DMS114 treated with DMSO at 0.1 percent for 48 hours (cell line): ENCODE results near the gene PGGHG.
"Not testable (repeated sequence)": the region's sequence is repeated elsewhere in the genome, so short reads cannot be mapped to it uniquely, and the experiment has no call there.

Source experiments
- DNase-seq: peaks from one replicate; lab custom pipeline; 2025; ENCODE audit not compliant: unreplicated experiment; lab: John Stamatoyannopoulos, UW

PGGHG gene

DNA sequence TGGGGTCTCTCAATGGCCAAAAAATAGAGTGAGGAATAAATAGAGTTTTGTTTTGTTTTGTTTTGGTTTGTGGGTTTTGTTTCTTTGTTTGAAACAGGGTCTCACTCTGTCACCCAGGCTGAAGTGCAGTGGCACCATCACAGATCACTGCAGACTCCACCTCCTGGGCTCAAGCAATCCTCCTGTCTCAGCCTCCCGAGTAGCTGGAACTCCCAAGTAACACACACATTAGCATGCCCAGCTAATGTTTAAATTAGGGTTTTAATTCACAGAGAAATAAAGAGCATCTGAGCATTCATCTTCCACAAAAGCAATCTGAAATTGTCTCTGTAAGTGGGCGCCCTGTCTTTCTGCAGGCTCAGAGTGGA is 40.9 kb downstream of the PGGHG start:
- DNase-seq: no peak

DNA sequence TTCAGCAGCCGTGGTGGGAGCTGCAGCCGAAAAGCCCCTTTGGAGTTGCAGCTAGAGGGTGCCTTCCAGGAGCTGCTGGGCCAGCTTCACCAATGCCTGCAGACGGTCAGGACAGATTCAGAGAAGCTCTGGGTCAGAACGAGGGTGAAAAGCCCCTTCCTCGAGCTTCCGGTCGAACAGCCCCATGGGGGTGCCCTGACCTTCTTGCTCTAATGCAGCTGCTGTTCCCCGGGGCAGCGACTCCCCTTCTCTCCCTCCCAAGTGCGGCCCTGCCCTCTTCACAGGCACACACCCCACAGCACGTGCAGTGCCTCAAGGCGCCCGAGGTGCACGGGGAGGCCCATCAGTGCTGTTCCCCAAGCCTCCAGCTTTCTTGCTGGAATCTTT is 41.4 kb downstream of the PGGHG start:
- no peak for DNase-seq

DNA sequence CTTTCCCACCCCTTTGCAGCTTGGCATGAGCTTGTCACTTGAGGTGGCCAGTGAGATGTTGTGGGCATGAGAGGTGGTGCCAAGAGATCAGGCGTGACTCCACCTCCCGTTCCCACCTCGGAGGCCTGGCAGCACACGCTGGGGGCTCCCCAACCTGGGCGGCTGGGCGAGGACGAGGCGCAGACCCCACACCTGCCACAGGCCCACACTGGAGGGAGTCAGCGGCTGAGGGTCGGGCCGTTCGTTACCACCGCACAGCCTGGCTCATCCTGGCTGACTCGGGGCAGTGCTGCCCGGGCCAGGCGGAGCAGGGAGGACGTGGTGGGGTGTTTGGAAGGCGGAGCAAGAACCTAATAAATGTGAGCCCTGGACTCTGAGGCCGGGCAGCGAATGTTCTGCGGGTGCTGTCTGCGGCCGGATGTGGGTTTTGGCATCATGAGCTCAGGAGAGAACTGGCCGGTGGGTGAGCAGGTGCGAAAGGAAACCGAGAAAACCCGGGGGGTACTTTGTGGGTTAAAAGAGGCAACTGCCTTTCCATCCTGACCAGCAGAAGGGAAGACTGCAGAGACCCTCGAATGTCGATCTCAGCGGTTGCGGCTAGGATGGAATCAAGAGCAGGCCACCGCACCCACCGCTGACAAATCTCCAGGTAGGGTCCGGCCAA is 41.9 kb downstream of the PGGHG start:
- DNase-seq: no peak

DNA sequence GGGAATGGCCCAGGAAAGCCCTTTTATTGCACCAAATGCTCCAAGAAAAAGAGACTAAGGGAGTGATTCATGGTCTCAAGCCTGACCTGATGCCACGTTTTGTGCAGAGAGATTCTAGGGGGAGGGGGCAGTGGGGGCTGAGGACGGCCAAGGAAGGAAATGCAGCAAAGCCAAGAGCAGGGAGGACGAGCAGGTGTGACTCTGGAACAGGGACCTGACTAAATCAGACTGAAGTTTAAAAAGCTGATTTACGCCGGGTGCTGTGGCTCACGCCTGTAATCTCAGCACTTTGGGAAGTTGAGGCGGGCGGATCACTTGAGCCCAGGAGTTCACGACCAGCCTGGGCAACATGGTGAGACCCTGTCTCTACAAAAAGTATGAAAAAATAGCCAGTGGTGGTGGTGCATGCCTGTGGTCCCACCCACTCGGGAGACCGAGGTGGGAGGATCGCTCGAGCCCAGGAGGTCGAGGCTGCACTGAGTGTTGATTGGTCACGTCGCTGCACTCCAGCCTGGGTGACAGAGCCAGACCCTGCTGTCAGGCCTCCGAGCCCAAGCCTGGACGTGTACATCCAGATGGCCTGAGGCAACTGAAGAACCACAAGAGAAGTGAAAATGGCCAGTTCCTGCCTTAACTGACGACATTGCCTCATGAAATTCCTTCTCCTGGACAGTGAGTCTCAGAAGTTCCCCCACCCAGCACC is 42.6 kb downstream of the PGGHG start:
- no peak for DNase-seq

DNA sequence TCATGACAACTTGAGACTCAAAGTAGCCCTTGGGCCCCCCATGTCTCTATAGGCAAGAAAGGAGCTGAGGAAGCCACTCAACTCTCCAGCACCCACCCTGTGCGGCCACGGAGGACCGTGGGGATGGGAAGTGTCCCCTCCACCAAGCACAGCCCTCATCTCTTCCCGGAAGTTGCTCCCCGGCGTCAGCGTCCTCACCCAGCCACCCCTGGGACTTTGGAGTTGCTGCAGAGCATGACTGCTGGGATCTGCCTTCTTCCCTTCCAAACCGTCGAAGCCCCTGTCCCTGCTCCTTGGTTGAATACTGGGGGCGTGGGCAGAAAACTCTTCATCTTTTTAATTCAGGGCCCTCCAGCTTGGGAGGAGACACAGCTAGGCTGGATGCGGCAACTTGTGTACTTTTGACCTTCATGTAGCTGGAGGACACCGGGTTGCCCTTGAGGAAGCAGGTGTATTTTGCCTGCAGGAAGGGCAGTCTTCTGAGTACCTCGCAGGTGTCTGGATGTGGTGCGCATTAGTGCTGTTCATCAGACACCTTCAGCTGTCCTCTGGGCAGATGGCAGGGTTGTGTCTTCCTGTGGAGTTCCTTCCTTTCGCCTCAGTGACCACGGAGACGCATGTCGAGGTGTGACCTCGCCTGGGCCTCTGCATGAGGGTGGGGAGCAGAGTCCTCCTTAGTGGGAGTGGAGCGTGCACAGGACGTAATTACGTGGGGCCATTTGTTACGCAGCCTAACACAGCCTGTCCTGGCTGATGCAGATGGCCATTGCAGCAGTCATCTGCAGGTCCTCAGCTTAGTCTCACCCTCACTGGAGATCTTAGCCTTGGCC is 43.9 kb downstream of the PGGHG start:
- DNase-seq: no peak

DNA sequence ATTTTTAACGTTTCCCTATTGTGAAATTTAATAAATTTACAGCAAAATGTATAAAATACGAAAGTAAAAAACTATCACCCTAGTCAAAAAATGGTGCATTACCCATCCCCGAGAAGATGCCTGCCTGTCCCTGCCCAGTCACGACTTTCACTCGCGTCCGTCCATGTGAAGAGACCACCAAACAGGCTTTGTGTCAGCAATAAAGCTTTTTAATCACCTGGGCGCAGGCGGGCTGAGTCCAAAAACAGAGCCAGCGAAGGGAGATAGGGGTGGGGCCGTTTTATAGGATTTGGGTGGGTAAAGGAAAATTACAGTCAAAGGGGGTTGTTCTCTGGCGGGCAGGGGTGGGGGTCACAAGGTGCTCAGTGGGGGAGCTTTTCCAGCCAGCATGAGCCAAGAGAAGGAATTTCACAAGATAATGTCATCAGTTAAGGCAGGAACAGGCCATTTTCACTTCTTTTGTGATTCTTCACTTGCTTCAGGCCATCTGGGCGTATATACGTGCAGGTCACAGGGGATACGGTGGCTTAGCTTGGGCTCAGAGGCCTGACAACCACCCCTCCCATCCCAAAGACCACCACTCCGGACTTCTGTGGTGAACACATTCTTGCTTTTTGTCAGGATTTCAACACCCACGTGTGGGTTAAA is 44.8 kb downstream of the PGGHG start:
- not testable (repeated sequence) for DNase-seq

DNA sequence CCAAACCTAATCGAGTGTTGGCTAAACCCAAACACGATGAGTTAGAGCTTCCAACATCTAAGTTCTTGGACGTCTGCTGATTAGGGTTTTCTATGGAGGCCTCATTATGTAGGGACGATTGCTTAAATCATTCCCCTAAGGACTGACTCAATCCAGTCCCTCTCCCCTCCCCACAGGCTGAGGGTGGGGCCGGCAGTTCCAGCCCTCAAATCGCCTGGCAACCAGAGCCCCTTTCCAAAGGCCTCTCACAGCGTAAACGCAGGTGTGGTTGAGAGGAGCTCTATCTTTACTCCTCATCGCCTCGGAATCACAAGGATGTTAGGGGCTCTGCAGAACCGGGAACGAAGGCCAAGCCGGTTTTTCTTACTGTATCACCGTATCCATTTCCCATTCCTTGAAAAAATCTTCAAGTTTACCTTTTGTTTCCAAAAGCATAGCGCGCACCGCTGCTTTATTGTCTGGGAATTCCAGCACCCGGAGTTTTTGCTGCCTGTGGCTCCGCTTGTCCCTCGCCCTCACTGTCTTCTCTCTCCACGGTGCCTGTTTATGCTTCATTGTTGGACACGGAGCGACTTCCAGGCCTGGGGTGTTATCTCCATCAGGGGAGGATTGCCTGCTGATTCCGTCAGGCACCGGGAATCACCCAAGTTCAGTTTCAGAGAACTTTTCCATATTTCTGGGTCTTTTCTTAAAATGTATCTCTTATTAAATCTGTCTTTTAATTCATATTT is 45.5 kb downstream of the PGGHG start:
- no peak for DNase-seq

DNA sequence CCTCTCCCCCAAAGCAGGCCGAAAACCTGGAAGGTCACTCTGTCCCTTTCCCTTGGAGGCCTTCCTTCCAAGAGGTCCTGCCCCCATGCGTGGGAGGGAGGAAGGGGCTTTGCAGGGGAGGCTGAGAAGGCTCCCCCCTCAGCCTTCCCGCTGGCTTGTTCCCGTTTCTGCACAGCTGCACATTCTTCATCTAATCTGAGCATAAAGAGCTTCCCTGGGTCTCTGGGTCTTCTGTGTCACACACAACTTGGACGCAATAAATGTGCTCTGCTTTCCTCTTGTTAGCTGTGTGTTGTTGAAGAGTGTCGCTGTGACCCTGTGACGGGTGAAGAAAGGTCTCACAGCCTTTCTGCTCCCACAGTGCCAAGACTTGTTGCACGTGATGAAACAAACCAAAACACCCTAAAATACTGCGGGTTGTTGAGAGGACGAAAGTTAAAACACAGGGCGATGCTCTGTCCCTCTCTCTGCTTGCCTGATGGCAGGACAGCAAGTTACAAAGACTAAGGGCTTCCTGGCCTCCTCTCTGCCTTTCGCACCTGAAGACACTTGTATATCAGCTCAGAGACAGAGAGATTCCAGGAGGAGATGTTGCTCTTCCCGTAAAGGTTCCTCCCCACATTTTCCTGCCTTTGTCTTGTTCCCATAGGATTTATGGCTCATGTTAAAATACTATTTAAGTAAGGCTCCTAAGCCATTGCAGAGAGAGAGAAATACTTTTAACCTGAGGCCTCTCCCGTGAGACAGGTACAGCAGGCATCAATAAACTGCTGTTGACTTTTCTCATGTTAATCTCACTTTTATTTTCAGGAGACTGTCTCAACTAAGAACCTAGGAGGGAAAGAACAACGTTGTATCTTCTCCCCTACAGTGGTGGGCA is 47.1 kb downstream of the PGGHG start:
- DNase-seq: no peak

DNA sequence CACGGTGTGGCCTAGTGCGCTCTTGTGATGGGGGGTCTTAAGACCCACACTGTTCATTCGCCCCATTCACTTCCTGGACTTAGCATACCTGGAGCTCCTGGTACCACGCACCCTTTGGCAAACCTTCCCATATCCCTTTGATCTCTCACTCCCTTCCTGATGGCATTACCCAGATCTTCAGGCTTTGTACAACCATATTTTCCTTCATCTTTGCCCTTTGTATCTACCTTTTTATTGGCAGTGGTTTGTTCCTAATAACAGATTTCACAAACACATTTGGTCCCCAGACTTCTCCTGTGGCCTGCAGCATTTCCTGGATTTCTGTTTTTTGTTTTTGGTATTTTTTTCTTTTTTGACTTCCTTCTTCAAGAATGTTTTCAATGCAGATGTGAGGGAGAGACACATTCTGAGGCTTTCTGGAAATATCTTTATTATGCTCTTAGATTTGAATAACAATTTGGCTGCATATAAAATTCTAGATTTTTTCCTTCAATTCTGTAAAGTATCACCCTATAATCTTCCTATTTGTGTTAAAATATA is 47.8 kb downstream of the PGGHG start:
- DNase-seq: no peak

DNA sequence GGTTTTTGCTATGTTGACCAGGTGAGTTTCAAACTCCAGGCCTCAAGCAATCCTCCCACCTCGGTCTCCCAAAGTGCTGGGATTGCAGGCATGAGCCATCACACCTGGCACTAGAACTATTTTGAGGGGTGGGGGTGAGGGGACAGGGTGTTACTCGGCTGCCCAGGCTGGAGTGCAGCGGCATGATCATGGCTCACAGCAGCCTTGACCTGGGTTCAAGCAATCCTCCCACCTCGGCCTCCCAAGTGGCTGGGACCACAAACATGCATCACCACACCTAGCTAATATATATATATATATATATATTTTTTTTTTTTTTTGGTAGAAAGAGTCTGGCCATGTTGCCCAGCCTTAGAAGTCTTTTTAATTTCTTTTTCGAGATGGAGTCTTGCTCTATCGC is 48.8 kb downstream of the PGGHG start:
- DNase-seq: no peak

DNA sequence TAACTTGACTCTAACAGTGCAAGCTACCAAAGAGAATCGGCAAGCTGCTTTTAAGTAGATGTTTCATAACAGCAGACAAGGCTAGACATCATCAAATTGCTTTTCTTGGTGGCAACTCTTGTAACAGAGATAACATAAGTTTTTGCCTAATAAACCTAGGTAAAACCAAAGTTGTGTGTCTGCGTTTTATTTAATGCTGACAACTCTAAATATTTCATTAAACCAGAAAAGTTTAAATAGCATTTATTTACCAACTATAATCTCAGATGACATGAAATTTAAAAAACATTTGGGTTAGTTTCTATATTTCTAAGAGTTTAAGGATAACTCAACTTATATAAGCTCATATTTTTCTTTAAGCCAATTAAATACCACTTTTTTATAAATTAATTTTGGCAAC is 51.0 kb downstream of the PGGHG start:
- no peak for DNase-seq

DNA sequence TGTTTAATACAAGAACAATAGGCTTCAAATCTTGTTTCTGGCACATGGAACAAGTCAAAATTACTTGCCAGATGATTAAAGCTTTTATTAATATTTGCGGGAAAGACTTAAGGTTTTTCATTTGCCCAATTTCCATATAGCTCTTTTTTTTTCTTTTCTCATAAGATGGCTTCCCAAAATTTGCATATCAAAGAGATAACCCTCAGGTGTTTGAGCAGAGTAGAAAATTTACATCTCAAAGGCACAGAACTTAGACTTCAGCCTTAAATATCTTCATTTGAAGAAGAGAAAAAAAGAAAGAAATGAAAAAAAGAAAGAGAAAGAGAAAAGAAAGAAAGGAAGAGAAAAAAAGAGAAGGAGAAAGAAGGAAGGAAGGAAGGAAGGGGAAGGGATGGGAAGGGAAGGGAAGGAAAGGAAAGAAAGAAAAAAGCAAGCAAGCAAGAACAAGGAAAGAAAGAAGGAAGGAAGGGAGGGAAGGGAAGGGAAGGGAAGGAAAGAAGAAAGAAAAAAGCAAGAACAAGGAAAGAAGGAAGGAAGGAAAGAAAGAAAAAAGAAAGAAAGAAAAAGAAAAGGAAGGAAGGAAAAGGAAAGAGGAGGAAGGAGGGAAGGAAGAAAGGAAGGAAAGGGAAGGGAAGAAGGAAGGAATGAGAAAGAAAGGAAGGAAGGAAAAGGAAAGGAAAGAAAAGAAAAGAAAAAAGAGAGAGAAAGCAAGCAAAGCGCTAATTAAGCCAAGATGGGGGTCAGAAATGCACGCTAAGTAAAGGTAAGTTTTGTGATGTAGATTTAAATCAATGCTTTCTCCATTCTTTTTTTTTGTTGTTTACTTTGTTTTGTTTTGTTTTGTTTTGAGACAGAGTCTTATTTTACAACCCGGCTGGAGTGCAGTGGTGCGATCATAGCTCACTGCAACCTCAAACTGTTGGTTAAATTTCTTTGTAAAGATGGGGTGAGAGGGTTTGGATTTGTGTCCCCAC is 51.9 kb downstream of the PGGHG start:
- DNase-seq: no peak

DNA sequence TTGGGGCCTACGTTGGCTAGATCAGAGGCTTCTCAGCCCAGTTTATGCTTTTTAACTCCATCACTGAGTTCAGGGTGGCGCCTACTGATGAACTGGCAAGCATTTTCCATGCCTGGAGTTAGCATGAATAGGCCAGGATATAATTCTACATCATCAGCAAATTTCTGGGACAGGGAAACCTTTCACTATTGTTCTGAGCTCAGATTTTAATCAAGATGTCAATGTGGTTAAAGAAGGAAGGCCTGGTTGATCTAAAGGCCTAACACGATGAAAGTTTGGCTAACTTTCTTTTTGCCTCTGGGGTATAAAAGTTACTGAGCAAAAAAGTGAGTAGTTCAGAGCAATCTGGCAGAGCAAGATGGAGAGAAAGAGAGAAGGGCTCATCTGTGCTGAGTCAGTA is 53.4 kb downstream of the PGGHG start:
- DNase-seq: no peak

DNA sequence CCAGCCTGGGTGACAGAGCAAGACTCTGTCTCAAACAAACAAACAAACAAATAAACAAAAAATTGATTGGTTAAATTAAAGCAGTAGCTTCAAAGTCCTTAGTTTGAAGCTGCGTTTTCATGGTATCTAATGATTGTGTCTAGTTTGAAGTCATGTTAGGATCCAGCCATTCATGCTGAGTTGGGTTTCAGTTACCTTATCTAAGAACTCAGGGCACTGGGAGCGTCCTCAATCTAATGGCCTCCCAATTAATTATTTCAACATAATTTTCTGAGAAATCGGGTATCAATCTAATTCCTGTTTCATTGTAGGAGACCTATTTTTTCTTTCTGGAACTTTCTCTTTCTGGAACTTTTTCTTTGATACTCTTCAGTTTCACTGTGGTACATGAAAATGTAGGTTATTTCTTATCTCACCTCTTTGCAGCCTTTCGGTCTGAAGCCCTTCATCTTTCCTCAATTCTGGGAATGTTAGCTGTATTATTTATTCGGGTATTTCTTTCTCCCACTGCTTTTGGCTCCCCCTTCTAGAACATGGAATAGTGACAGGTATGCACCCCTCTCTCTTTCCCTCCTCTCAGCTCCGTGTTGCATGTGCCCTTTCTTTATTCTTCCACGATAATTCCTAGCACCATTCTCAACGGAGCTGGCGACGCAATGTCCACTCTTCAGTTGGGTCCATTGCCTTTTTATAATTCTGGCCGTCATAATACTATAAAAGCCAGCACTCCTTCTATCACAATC is 56.1 kb downstream of the PGGHG start:
- no peak for DNase-seq
